GM19035 (cell line): ENCODE data around the gene GLYR1.

ENCODE experiments used
- ATAC-seq: cut with Tn5 transposase; IDR thresholded peaks from one replicate; pipeline ENCODE4 v1.9.1; 2021; ENCODE audit not compliant: unreplicated experiment

Gene GLYR1

GRCh38 chr16:4880006-4880580 is 33.0 kb upstream of the GLYR1 start:
- ATAC-seq: no peak

GRCh38 chr16:4879049-4879448 is 32.0 kb upstream of the GLYR1 start:
- ATAC-seq: no peak

GRCh38 chr16:4877380-4877685 is 30.2 kb upstream of the GLYR1 start:
- ATAC-seq: no peak

- ATAC-seq: no peak
These were observed 29.7 kb upstream of the GLYR1 start for GRCh38 chr16:4876646-4877379.

- no peak for ATAC-seq
These were observed 27.6 kb upstream of the GLYR1 start for GRCh38 chr16:4874666-4875065.

GRCh38 chr16:4873091-4873490 is 26.0 kb upstream of the GLYR1 start:
- ATAC-seq: no peak

GRCh38 chr16:4871071-4871470 is 24.0 kb upstream of the GLYR1 start:
- ATAC-seq: no peak

GRCh38 chr16:4870138-4870671 is 23.1 kb upstream of the GLYR1 start:
- no peak for ATAC-seq

GRCh38 chr16:4869147-4869805 is 22.2 kb upstream of the GLYR1 start:
- ATAC-seq: no peak

- no peak for ATAC-seq
These were observed 21.4 kb upstream of the GLYR1 start for GRCh38 chr16:4868535-4868934.

- no peak for ATAC-seq
These were observed 20.9 kb upstream of the GLYR1 start for GRCh38 chr16:4868026-4868425.

GRCh38 chr16:4866586-4866985 is 19.5 kb upstream of the GLYR1 start:
- no peak for ATAC-seq

GRCh38 chr16:4865231-4865860 is 18.3 kb upstream of the GLYR1 start:
- no peak for ATAC-seq

- no peak for ATAC-seq
These were observed 17.6 kb upstream of the GLYR1 start for GRCh38 chr16:4864728-4865127.

GRCh38 chr16:4862639-4863038 is 15.6 kb upstream of the GLYR1 start:
- no peak for ATAC-seq

GRCh38 chr16:4860727-4861342 is 13.7 kb upstream of the GLYR1 start:
- no peak for ATAC-seq

- no peak for ATAC-seq
These were observed 12.8 kb upstream of the GLYR1 start for GRCh38 chr16:4859900-4860255.

- ATAC-seq: no peak
These were observed 12.3 kb upstream of the GLYR1 start for GRCh38 chr16:4859190-4859899.

GRCh38 chr16:4855804-4856203 is 8.7 kb upstream of the GLYR1 start:
- no peak for ATAC-seq

GRCh38 chr16:4855371-4855770 is 8.3 kb upstream of the GLYR1 start:
- ATAC-seq: no peak
